NCI-H2081 treated with DMSO at 0.1 percent for 48 hours (cell line): Measurements from ENCODE around the gene PGC.

ENCODE experiments used
- DNase-seq: peaks from one replicate; lab custom pipeline; 2025; lab: John Stamatoyannopoulos, UW

The PGC gene

GRCh38 chr6:41730531-41731436 lies 16.4 kb downstream of the PGC start:
- DNase-seq: no peak

GRCh38 chr6:41729624-41730023 lies 17.6 kb downstream of the PGC start:
- DNase-seq: no peak

GRCh38 chr6:41728954-41729353 lies 18.2 kb downstream of the PGC start:
- DNase-seq: no peak

GRCh38 chr6:41728073-41728936 lies 18.9 kb downstream of the PGC start:
- DNase-seq: peak; percentile 85

- DNase-seq: no peak
Observed at GRCh38 chr6:41727705-41728072, 19.5 kb downstream of the PGC start.

GRCh38 chr6:41726876-41727275 lies 20.3 kb downstream of the PGC start:
- DNase-seq: no peak

GRCh38 chr6:41724586-41725501 lies 22.4 kb downstream of the PGC start:
- DNase-seq: no peak

- DNase-seq: no peak
Observed at GRCh38 chr6:41724228-41724580, 23.0 kb downstream of the PGC start.

GRCh38 chr6:41723530-41724227 lies 23.5 kb downstream of the PGC start:
- no peak for DNase-seq

- no peak for DNase-seq
Observed at GRCh38 chr6:41722969-41723529, 24.1 kb downstream of the PGC start.

GRCh38 chr6:41721414-41721813 lies 25.8 kb downstream of the PGC start:
- no peak for DNase-seq

GRCh38 chr6:41720783-41721182 lies 26.4 kb downstream of the PGC start:
- no peak for DNase-seq

GRCh38 chr6:41720262-41720620 lies 27.0 kb downstream of the PGC start:
- DNase-seq: no peak

- no peak for DNase-seq
Observed at GRCh38 chr6:41719436-41720261, 27.5 kb downstream of the PGC start.

GRCh38 chr6:41718828-41719227 lies 28.4 kb downstream of the PGC start:
- no peak for DNase-seq

GRCh38 chr6:41717392-41717736 lies 29.8 kb downstream of the PGC start:
- no peak for DNase-seq

- DNase-seq: no peak
Observed at GRCh38 chr6:41716516-41717391, 30.4 kb downstream of the PGC start.

- no peak for DNase-seq
Observed at GRCh38 chr6:41715795-41716515, 31.2 kb downstream of the PGC start.
